ENCODE results near the gene GNPAT. TPM values are rescaled to one million over a fixed set of nuclear protein-coding genes. Genes with fewer than 3 reads are reported as not detected.

Gene GNPAT
- 10 to 100 TPM; 50.6 to 65.2 TPM for total RNA-seq

DNA sequence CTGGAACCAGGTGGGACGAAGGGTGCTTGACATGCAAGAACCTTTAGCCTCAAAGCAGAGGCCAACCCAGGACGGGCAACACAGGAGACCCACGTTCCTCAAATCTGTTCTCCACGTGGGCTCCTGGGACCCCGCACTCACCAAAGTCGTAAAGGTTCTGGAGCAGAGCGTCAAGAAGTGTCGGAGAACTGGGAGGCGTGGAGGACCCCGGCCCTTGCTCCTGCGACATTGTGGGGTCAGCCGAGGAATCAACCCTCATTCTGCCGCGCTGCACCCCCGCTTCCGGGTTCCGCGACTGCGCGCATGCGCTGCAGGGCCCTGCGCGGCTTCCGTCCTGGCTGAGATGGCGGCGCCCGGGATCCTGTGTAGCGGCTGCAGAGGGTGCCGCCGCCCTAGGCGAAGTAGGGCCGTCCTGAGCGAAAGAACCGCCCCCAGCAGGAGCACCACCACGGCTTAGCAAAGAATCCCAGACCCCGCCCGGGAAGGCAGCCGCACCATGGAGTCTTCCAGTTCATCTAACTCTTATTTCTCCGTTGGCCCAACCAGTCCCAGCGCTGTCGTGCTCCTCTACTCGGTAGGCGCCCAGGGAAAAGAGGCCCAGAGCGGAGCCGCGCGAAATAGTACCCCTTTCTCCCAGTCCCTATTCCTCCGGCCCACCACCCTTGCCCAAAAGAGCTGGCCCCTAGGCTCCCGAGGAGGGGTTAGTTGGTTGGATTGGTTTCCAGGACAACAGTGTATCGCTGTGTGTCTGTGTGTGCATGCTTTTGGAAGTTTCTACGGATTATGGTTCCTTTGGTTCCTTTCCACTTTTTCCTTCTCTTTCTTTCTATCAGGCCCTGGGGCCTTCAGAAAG lies at the start of gene GNPAT:
Gene GNPAT (plus strand): TSS at position 330 of the 853 bp plus-strand sequence. CDS start 167 bp downstream, at position 497.
- Mint-ChIP-seq H3K36me3 (peaks cover 55 to 63% of the 10 kb centered on the region in 2 donors), H3K27ac (peak within 1 kb of the TSS; percentile 99), H3K9me3 (no peaks in the 10 kb centered on the region)
- ATAC-seq (peak; percentile 97 to 99), DNase-seq (ENCODE audit: low spot score in 2 of 2) (peak; percentile 93 to 95)

DNA sequence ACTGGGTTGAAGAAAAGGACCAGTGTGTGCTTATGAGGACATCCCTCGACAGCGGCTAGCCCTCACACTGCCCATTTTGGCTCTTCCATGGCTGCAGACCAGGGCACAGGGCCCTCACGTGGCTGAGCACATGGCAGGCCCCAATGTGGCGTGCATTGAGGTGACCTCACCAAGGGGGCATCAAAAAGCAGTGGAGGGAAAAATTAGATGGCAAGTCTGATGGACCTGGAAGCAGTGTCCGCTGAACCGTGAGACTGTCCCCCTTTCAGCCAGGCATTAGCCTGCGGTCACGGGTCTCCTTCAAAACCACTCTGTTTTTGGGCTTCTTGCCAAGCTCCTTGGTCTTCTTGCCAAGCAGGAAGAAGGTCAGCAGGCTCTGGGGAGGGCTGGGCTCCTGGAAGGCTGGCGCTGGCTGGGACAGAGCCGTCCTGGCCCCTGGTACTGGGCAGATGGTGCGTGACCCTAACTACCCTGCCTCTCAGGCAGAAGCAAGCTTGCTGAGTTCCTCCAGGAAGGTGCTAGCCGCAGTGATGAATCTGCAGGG lies 48.3 kb upstream of the GNPAT start:
- Mint-ChIP-seq H3K27ac (no peak overlapping the region), H3K9me3 (no peaks in the 10 kb centered on the region), H3K36me3 (no peaks in the 10 kb centered on the region)
- ATAC-seq (no peak), DNase-seq (ENCODE audit: low spot score in 2 of 2) (no peak)

- no peak overlapping the region for H3K27ac Mint-ChIP-seq
- DNase-seq (ENCODE audit: low spot score in 2 of 2) (no peak), ATAC-seq (no peak)
- H3K36me3 Mint-ChIP-seq = no peaks in the 10 kb centered on the region
- H3K9me3 Mint-ChIP-seq = no peaks in the 10 kb centered on the region
These were observed 47.2 kb upstream of the GNPAT start for GRCh38 chr1:231193710-231194340.

- no peaks in the 10 kb centered on the region for H3K36me3 Mint-ChIP-seq
- no peak overlapping the region for H3K27ac Mint-ChIP-seq
- ATAC-seq (no peak), DNase-seq (ENCODE audit: low spot score in 2 of 2) (no peak)
- no peaks in the 10 kb centered on the region for H3K9me3 Mint-ChIP-seq
These were observed 46.6 kb upstream of the GNPAT start for GRCh38 chr1:231194476-231194842.

DNA sequence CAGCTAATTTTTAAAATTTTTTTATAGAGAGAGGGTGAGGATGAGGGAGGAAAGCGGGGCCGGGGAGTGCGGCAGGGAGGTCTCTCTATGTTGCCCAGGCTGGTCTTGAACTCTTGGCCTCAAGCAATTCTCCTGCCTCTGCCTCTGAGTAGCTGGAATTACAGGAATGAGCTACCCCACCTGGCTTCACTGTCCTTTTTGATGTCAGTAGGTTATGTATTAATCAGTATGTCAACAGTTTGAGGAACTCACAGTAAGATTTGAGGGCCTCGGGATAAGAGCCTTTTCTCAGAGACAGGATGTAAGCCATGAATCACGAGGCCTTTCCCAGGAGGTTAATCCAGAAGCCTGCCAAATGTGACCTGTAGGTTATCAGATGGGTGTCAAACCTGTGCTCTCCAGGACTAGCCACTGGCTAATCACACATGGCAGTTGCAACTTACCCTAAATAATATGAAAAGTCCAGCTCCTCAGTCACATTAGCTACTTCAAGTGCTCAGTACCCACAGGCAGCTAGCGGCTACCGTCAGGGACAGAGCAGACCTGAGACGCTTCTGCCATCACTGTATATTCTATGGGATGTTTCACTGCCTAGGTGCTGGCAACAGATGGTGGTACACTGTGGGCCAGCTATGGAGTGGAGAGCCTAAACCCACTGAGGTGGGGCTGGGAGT lies 46.0 kb upstream of the GNPAT start:
- Mint-ChIP-seq H3K27ac (no peak overlapping the region), H3K36me3 (no peaks in the 10 kb centered on the region), H3K9me3 (no peaks in the 10 kb centered on the region)
- ATAC-seq (no peak), DNase-seq (ENCODE audit: low spot score in 2 of 2) (no peak)

- no peak for ATAC-seq
- Mint-ChIP-seq H3K9me3 (no peaks in the 10 kb centered on the region), H3K36me3 (no peaks in the 10 kb centered on the region), H3K27ac (no peak overlapping the region)
- DNase-seq (ENCODE audit: low spot score in 2 of 2) = no peak
These were observed 44.7 kb upstream of the GNPAT start for GRCh38 chr1:231196307-231196706.

- Mint-ChIP-seq H3K27ac (no peak overlapping the region), H3K36me3 (no peaks in the 10 kb centered on the region), H3K9me3 (no peaks in the 10 kb centered on the region)
- DNase-seq (ENCODE audit: low spot score in 2 of 2) = no peak
- ATAC-seq = no peak
These were observed 44.3 kb upstream of the GNPAT start for GRCh38 chr1:231196728-231197127.

DNA sequence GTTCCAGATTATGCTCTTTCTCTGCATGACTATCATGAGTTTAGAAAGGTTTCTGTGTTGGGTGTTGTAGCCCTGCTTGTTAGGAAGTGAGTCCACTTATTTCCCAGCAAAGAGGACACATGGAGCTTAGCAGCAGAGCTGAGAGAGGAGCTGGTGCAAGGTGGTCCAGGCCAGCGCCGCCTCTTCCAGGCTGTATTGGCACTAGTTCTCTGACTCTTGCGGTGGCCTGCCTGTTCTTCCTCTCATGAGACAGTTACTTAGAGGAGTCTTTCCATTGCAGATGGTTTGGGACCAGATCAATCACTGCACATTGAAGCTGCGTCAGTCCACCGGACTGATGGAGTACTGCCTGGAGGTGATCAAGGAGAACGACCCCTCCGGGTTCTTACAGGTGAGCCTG lies 41.1 kb upstream of the GNPAT start:
- H3K36me3 Mint-ChIP-seq = no peaks in the 10 kb centered on the region
- no peak overlapping the region for H3K27ac Mint-ChIP-seq
- H3K9me3 Mint-ChIP-seq = no peaks in the 10 kb centered on the region
- ATAC-seq (no peak), DNase-seq (ENCODE audit: low spot score in 2 of 2) (no peak)

- Mint-ChIP-seq H3K36me3 (no peaks in the 10 kb centered on the region), H3K27ac (no peak overlapping the region), H3K9me3 (no peaks in the 10 kb centered on the region)
- DNase-seq (ENCODE audit: low spot score in 2 of 2) (no peak), ATAC-seq (no peak)
These were observed 40.5 kb upstream of the GNPAT start for GRCh38 chr1:231200388-231201031.

GRCh38 chr1:231201375-231201978 lies 39.5 kb upstream of the GNPAT start:
- Mint-ChIP-seq H3K9me3 (no peaks in the 10 kb centered on the region), H3K36me3 (no peaks in the 10 kb centered on the region), H3K27ac (peak overlapping the region; percentile 44 to 74)
- DNase-seq (ENCODE audit: low spot score in 2 of 2) (no peak), ATAC-seq (no peak)

- DNase-seq (ENCODE audit: low spot score in 2 of 2) (no peak), ATAC-seq (no peak)
- no peaks in the 10 kb centered on the region for H3K36me3 Mint-ChIP-seq
- peak overlapping the region in 1 of 2 donors; percentile 74 for H3K27ac Mint-ChIP-seq
- H3K9me3 Mint-ChIP-seq = no peaks in the 10 kb centered on the region
These were observed 38.9 kb upstream of the GNPAT start for GRCh38 chr1:231201979-231202633.

GRCh38 chr1:231203259-231204057 lies 37.6 kb upstream of the GNPAT start:
- DNase-seq (ENCODE audit: low spot score in 2 of 2) = no peak
- no peaks in the 10 kb centered on the region for H3K9me3 Mint-ChIP-seq
- no peak overlapping the region for H3K27ac Mint-ChIP-seq
- no peaks in the 10 kb centered on the region for H3K36me3 Mint-ChIP-seq
- no peak for ATAC-seq

DNA sequence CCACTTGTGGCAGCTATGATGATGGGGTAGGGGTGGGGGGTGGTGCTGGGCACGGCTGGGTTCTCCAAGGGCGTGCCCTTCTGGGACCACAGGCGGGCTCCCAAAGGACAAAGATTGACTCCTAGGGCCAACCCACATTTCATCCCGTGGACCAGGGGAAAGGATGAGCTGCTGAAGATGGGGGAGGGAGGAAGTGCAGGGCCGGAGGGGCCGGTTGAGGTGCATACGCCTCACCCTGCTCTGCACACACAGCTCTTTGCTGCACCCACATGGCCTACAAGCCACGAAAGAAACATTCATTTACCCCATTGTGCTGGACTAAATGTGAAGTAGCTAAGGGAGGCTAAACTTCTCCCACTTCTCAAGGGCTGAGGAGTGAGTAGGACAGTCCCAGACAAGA lies 34.2 kb upstream of the GNPAT start:
- no peak overlapping the region for H3K27ac Mint-ChIP-seq
- no peak for DNase-seq (ENCODE audit: low spot score in 2 of 2)
- no peaks in the 10 kb centered on the region for H3K9me3 Mint-ChIP-seq
- no peak for ATAC-seq
- no peaks in the 10 kb centered on the region for H3K36me3 Mint-ChIP-seq

GRCh38 chr1:231207437-231207836 lies 33.6 kb upstream of the GNPAT start:
- H3K36me3 Mint-ChIP-seq = no peaks in the 10 kb centered on the region
- ATAC-seq (no peak), DNase-seq (ENCODE audit: low spot score in 2 of 2) (no peak)
- H3K27ac Mint-ChIP-seq = no peak overlapping the region
- no peaks in the 10 kb centered on the region for H3K9me3 Mint-ChIP-seq

- DNase-seq (ENCODE audit: low spot score in 2 of 2) = no peak
- ATAC-seq = no peak
- Mint-ChIP-seq H3K36me3 (no peaks in the 10 kb centered on the region), H3K27ac (no peak overlapping the region), H3K9me3 (no peaks in the 10 kb centered on the region)
These were observed 32.0 kb upstream of the GNPAT start for GRCh38 chr1:231208980-231209379.

Data from activated naive CD4-positive, alpha-beta T cell treated with anti-CD3 and anti-CD28 coated beads, Interleukin-2, amount 50 U/mL, for 72 hours (primary cell).